ENCODE measurements around the gene MAPK7.

The MAPK7 gene

DNA sequence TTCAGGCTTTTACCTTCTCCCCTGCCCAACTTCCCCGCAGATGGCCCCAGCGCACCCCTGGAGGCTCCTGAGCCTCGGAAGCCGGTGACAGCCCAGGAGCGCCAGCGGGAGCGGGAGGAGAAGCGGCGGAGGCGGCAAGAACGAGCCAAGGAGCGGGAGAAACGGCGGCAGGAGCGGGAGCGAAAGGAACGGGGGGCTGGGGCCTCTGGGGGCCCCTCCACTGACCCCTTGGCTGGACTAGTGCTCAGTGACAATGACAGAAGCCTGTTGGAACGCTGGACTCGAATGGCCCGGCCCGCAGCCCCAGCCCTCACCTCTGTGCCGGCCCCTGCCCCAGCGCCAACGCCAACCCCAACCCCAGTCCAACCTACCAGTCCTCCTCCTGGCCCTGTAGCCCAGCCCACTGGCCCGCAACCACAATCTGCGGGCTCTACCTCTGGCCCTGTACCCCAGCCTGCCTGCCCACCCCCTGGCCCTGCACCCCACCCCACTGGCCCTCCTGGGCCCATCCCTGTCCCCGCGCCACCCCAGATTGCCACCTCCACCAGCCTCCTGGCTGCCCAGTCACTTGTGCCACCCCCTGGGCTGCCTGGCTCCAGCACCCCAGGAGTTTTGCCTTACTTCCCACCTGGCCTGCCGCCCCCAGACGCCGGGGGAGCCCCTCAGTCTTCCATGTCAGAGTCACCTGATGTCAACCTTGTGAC is 3.6 kb downstream of the MAPK7 start:
- no peak for DNase-seq

DNA sequence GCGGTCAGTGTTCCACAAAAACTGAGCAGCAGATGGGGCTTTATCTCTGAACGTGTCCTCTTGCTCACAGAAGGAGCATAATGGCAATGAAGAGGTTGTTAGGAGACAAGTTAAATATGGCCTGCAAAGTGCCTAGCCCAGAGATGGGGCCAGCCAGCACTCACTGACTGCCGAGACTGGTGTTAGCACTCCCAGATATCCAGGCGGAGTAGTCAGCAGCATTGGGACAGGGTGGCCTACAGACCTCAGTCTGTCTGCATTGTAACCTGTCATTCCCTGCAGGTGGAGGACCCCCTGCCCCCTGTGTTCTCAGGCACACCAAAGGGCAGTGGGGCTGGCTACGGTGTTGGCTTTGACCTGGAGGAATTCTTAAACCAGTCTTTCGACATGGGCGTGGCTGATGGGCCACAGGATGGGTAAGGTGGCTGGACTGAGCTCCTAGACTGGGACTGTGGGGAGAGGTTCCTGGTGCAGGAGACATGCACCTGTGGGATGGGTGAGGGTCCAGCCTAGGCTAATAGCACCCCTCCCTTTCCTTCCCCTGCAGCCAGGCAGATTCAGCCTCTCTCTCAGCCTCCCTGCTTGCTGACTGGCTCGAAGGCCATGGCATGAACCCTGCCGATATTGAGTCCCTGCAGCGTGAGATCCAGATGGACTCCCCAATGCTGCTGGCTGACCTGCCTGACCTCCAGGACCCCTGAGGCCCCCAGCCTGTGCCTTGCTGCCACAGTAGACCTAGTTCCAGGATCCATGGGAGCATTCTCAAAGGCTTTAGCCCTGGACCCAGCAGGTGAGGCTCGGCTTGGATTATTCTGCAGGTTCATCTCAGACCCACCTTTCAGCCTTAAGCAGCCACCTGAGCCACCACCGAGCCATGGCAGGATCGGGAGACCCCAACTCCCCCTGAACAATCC is 4.5 kb downstream of the MAPK7 start:
- DNase-seq: no peak

DNA sequence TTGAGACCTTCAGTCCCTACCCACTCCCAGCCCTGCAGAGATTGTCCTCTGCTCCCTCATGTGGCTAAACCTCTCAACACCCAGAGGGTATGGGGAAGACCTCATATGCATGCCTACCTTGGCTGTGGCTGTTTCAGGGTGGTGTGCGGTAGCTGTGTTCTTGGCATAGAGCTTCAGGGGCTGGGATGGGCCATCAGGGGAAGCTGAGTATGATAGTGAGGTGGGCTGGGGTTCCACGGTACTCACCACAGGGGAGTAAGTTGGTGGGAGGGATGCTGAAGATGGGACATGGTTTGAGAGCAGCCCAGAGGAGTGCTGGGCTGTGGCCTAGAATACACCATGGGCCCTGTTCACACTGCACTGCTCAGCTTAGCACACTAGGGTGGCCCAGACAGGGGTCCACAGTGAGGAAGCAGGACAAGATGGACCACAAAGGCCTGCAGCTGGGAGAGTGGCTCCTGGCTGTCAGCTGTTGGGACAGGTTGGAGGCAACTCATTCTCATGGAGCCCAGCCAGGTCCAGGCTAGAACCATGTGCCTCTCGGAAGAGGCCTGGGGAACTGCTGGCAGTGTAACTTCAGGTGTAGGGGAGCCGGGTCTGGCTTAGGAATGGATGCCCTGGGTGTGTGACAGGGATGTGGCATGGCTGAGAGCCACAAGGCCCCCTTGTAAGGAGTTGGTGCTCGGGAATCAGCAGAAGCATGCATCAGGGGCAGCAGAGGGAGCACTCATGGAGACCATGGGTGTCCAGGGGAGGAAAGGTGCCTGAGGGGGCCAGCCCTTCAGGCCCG is 5.6 kb downstream of the MAPK7 start:
- DNase-seq: no peak

DNA sequence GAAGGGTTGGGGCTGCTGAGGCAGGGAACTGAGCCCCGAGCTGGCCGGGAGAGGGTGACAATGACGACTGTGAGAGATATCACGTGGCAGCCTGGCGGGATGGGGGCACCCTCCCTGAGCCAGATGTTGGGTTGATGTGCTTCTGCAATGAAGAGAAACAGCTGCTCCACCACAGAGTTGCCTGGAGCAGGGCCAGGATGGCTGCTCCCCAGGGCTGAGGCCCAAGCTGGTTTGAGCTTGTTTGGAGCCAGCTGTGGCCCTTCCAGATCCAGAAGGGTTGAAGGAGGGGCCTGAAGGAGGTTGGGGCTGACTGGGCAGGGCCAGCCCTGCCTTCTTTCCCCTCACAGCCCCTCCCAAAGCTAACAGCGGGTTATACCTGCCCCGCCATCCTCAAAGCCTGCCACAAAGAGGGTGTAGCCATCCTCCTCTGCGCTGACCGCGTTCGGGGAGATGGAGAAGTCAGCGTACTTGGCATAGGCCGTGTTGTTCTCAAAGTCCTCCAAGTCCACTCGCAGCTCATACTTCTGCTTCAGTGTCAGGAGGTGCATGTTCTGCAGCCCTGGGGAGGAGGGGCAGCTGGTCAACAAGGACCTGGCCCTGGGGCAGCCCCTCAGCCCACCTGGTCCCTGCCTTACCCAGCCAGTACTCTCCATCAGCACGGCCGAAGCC is 6.6 kb downstream of the MAPK7 start:
- DNase-seq: no peak

GRCh38 chr17:19385521-19385983 is 7.3 kb downstream of the MAPK7 start:
- no peak for DNase-seq

DNA sequence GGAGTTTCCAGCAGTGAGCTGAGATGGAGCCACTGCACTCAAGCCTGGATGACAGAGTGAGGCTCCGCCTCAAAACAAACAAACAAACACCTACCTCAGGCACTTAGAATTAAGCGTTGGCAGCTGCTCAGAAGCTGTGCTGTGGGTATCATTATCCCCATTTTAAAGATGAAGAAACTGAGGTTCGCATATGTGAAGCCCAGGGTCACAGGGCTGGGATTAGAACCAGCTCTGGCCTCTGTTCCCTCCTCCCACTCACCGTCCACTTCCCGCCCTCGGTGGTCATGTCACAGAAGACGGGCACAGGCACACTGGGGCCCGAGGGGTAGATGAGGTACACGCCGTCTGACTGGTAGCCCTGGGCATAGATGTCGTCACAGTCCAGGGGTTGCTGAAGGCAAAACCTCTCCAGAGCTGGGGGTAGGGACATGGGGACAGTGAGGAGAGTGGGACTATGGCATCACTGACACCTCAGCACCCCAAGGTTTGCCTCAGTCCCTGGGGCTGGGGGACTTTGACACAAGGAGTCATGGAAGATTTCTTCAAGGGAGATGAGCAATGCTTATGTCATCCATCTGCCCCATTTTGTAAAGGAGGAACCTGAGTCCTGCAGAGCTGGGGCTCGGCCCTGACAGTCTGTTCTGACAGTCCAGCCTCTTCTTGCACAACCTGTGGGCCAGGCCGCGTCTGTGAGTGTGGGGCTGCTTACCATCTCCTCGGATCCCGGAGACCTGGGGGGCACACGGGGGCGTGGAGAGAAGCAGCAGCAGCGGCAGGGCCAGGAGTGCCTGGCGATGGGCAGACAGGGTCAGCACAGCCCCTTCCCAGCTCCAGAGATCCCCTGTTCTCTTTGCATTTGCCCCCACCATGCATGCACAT is 8.0 kb downstream of the MAPK7 start:
- DNase-seq: peak in 1 of 2 donors; percentile 69

DNA sequence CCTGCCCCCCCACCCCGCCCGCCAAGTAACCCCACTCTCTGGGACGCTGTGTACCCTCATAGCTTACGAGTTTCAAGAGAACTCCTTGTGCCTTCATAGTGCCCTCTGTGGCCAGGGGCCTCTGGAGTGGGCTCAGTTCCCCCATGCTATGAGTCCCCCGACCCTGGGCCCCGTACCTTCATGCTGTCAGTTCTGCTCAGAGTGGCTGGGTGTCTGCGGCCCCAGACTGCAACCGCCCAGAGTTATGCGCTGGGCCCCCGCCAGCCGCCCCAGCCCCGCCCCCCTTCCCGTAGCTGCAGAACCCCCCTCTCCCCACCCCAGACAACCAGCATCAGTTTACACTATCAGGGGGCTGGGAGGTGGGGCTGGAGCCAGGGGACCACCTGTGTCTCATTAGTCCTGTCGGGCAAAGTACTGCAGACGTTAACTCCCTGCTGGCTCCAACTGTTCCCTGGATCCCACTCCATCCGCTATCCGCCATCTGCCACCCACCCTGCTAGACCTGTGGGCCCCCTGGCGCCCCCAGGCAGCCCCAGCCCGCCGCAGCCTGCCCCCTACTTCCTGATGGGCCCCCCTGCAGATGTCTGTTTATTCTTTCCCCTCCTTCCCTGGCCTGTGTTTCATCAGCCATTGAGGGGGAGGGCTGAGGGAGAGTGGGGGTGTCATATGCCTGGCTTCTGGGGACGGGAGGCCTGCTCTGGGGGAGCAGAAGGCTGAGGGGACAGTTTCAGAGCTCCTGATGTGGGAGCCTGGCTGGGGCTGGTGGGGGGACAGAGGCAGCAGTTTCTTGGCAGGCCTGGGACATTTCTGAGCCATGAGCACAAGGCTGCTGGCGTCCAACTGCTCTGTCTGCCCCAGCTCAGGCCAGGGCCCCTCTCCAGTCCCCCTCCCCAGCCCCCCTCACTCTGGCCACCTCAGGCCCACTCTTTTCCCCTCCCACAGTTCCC is 8.9 kb downstream of the MAPK7 start, which contains the start of gene MFAP4:
TSS of gene MFAP4 (minus strand) at position 217 of the 947 bp plus-strand sequence. CDS start at position 182, 35 bp downstream.
- DNase-seq: no peak

DNA sequence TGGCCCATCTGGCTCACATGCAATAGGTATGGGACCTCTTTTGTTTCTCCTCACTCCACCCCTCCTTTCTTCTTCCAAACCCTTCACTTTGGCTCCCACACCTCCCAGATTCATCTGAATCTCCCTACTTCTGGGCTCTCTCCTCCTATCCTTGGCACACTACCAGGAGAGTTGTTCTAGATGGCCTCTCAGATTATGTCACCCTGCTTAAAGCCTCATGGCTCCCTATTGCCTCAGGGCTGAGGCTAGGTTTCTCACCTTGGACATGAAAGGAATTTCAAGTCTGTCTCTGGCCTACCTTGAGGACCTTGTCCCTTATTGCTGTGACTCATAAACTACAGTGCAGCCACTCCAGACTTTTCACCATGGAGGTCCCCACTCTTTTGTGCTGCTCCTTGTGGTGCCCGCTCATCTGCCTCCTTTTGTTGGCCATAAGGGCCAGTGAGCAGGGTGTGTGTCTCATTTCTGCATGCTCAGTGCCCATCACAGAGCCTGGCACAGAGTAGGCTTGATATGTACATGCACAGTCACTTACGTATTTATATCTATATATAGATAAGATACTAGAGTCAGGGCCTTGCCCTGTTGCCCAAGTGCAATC is 9.7 kb downstream of the MAPK7 start:
- DNase-seq: no peak

GRCh38 chr17:19388791-19389785 is 10.8 kb downstream of the MAPK7 start:
- no peak for DNase-seq

- no peak for DNase-seq
These were observed 12.7 kb downstream of the MAPK7 start for GRCh38 chr17:19390951-19391350.

DNA sequence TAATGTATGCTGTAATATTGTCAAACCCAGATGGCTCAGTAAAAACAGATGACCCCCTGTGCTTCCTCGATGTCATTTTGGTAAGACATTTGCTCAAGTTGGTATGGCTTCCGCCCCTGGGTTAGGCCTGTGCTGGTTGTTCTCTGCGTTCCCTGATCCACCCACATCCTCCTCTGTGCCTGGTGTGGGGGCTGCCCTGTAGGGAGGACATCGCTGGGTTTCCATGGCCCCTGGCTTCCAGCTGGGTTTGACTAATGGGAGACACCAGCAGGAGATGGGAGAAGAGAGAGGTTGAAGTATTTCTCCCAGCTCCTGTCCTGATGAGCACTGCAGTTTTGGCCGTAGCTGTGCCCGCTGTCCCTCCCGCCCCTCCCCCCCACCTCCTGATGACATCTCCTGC is 13.1 kb downstream of the MAPK7 start:
- no peak for DNase-seq

- no peak for DNase-seq
These were observed 14.0 kb downstream of the MAPK7 start for GRCh38 chr17:19392303-19392702.

- no peak for DNase-seq
These were observed 19.3 kb downstream of the MAPK7 start for GRCh38 chr17:19397556-19398041.

GRCh38 chr17:19398301-19399181 is 20.2 kb downstream of the MAPK7 start:
- DNase-seq: peak in 1 of 2 donors; percentile 63

DNA sequence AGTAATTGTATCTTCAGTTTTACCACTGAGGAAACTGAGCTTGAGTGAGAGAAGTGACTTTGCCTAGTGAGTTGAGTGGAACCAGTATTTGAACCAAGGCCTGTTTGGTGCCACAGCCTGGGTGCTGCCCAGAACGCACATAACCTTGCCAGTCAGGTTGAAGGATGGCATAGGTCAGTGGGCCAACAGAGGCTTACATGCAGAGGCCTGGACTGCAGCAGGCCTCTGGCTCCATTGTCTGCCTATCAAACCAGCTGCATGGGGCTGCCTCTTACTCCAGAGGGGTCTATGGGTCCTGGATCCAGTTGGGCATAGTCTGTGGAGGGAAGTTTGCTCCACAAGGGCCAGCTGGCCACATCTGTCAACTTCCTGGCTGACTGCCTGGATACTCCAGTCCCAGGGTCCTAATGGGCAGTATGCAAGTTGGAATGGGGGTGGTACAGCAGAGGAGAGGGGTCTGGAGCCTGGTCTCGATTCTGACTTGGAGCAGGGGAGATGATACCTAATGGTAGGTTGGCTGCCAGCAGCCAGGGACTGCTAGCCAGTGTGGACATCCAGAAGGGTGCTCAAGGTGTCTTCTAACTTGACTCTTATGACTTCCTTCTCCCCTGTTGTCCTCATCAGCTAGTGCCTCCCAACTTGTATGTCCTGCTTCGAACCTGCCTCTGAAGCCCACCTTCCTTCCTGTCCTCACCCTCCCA is 21.6 kb downstream of the MAPK7 start:
- DNase-seq: no peak

- DNase-seq: no peak
These were observed 23.2 kb downstream of the MAPK7 start for GRCh38 chr17:19401321-19402010.
